Esophagus squamous epithelium (tissue), 4 donors: ENCODE data around the gene SLC2A6.

ENCODE experiments used
- POLR2A ChIP-seq, 4 donors: fragments of 450-650 bp; IDR thresholded peaks; one replicate each; pipeline ENCODE4 v1.6.1; 2017; ENCODE audit warnings: antibody characterized with exemption in 4 of 4, mild to moderate bottlenecking in 4 of 4, moderate library complexity in 3 of 4
- TF ChIP-seq, protein P1 (sequence below), 6 experiments: fragments of 450-650 bp in 4 of 6; fragments of 200-600 bp in 2 of 6; sonication (generic) in 2 of 6; IDR thresholded peaks; one replicate each; pipeline ENCODE4 v1.5.1; 2016 to 2019; ENCODE audit warnings: antibody characterized with exemption in 6 of 6, mild to moderate bottlenecking in 4 of 6, moderate library complexity in 4 of 6

DNA sequence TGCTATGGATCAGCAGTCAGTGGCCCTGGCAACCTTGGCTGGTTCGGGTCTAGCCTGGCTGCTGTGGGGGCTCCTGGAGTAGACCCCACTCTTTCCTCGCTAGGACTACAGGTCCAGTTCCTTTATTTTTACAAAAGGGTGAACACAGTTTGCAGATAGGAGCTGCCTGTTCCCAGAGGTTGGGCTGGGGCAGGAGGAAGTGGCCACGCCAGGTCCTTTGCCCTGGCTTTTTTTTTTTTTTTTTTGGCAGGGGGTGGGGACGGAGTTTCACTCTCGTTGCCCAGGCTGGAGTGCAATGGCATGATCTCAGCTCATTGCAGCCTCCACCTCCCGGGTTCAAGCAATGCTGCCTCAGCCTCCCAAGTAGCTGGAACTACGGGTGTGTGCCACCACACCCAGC lies 7.9 kb downstream of the SLC2A6 start:
- TF ChIP-seq, protein P1, sequence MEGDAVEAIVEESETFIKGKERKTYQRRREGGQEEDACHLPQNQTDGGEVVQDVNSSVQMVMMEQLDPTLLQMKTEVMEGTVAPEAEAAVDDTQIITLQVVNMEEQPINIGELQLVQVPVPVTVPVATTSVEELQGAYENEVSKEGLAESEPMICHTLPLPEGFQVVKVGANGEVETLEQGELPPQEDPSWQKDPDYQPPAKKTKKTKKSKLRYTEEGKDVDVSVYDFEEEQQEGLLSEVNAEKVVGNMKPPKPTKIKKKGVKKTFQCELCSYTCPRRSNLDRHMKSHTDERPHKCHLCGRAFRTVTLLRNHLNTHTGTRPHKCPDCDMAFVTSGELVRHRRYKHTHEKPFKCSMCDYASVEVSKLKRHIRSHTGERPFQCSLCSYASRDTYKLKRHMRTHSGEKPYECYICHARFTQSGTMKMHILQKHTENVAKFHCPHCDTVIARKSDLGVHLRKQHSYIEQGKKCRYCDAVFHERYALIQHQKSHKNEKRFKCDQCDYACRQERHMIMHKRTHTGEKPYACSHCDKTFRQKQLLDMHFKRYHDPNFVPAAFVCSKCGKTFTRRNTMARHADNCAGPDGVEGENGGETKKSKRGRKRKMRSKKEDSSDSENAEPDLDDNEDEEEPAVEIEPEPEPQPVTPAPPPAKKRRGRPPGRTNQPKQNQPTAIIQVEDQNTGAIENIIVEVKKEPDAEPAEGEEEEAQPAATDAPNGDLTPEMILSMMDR (IDR thresholded peaks at IDR 0.05), result no peak
- no peak for TF ChIP-seq POLR2A (IDR thresholded peaks at IDR 0.05)
